T1000 (cell line): ENCODE data around the gene DRICH1.
"Not testable (repeated sequence)": the region's sequence is repeated elsewhere in the genome, so short reads cannot be mapped to it uniquely, and the experiment has no call there.

Experiments used
- DNase-seq: peaks from one replicate; lab custom pipeline; 2025; ENCODE audit warnings: mixed read lengths; lab: John Stamatoyannopoulos, UW

The DRICH1 gene

GRCh38 chr22:23598805-23599518 is 33.2 kb downstream of the DRICH1 start:
- DNase-seq: no peak

GRCh38 chr22:23597576-23598268 is 34.4 kb downstream of the DRICH1 start:
- not testable (repeated sequence) for DNase-seq

DNA sequence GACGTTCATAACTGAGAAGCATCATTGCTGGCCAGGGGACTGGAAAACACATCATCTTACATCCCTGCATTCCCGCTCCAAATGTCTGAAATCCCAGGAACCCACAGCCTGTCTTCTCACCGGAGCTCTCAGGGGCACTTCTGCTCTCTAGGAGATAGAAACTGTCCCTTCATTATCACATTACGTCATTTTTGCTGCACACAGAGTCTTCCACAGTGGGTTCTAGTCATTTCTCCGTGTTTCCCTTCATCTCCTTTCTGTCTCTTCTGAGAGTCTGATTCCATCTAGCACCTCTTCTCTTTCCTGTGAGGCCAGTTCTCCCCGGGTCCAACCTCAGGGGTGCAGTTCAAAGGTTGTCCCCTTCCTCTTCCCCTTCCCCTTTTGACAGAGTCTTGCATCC is 36.2 kb downstream of the DRICH1 start:
- DNase-seq: not testable (repeated sequence)

GRCh38 chr22:23591846-23592245 is 40.3 kb downstream of the DRICH1 start:
- no peak for DNase-seq

- DNase-seq: no peak
Observed at GRCh38 chr22:23591201-23591791, 40.8 kb downstream of the DRICH1 start.

DNA sequence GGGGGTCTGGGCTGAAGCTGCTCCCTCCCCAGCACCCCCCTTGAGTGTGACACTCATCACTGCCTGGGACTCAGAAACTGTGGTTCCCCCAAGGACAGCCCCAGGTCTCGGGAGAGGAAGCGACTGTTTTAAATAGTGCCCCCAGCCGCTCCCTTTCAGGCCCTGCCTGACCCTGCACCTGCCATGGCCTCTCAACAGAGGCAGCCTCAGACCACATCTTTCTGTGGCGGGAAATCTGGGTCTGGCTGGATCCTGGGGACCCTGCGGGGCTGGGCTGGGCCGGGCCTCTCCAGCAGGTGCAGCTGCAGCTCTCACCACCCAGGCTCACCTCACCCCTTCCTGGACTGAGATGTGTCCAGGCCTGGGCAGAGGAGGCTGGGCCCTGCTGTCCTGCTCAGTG is 48.3 kb downstream of the DRICH1 start:
- DNase-seq: no peak

DNA sequence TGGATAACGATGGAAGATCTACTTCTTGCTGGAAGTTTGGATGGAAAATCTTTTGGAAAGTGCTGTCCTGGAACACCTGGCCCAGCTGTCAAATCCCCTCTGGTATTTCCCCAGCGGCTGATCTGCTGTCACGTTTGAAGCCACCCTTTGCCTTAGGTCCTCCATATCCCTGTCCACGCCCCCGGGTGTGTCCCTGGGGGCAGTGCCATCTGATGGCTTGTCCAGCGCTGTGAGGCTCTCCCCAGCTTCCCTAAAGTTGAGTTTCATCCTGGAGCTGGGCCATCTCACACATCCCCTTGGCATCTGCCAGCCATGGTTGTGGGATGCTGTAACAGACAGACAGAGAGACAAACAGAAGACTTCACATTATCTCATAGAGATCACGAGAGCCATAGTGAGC is 49.0 kb downstream of the DRICH1 start:
- no peak for DNase-seq

DNA sequence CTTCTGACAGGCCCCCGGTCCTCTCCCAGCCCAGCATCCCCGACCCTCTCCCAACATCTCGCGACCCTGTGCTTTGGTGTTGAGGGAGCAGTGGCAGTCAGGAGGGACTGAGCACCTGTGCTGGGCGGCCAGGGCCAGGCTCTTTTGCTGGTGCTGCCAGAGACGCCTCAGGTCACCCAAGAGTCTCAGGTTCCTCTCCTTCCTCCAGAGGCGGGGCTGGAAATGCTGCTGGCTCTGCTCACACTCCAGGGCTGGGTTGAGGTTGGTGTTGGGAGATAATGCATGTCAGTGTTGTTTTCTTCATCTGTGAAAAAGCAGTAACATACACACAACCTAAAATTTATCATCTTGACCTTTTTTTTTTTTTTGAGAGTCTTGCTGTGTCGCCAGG is 50.9 kb downstream of the DRICH1 start:
- DNase-seq: no peak

DNA sequence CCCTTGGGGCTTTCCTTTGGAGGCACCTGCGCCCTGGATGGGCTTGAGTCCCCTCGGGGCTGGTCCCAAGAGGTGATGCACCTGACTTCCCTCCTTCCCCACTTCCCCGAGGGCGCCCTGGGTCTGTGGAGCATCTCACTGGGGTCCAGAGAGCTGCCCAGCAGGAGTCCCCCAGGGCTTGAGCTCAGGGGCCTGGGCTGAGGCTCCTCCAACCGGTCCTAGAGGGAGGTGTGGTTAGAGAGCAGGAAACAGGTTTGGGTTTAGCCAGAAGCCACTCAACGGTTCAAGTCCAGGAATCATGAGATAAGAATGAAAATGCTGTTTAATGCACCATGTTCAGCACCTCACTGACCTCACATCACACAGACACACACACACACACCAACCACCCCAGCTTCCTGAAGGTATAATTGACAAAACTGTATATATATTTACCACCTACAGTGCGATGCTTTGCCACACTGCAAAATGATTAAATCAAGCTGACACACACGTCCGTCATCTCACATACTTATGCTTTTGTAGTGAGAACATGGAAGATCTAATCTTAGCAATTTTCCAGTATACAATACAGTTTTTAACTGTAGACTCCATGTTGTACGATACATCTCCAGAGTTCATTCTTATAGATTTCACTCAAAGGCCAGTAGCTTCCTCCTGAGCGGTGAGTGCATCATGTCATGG is 51.4 kb downstream of the DRICH1 start:
- DNase-seq: no peak

DNA sequence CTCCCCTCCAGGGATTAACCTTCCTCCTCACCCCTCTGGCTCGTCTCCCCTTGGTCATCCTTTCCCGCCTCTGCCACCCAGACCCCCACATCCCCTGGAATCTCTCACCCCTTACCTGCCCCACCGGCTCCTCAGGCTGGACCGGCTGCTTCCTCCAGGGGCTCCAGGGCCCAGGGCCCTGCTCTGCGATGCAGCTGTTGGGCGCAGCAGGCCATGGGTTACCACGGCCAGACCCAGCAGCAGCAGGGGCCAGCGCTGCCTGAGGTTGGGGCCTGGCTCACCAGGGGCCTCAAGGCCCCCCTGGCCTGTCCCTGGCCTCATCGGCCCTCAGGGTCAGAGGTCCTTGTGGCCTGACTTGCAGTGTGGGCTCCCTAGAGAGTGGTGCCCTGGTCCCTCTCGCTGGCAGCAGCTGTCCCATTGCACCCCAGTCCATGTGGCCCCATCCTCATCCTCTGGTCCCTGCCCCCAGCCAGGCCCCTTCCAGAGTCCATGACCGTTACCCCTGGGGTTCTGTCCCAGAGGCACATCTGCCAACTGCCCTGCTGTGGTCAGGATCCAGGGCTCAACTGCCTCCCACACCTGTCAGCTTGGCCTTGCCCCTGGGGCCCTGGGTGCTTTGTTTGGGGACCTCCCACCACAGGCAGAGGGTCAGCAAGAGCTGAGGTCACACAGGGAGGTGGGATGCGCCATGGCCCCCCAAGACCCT is 52.1 kb downstream of the DRICH1 start, which contains the start of gene IGLL1:
Gene IGLL1 (minus strand): TSS at position 421 of the 706 bp plus-strand sequence. CDS start 100 bp downstream, at position 321.
- DNase-seq: no peak

DNA sequence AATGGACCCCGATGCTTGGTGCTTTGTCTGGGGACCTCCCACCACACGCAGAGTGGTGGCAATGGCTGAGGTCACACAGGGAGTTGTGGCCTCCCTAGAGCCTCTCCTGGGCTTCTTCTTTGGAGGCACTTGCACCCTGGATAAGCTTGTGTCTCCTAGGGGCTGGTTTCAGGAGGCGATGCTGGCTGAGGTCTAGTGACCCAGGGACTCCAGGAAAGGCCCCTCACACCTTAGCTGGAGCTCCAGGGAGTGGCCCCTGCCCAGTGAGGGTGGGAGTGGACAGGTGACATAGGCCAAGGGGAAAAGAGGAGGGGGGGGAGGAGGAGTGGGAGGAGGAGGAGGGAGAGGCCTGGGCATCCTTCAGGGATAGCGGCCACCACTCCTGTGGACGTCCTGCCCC is 52.8 kb downstream of the DRICH1 start:
- DNase-seq: no peak

GRCh38 chr22:23578306-23578705 is 53.8 kb downstream of the DRICH1 start:
- DNase-seq: no peak

DNA sequence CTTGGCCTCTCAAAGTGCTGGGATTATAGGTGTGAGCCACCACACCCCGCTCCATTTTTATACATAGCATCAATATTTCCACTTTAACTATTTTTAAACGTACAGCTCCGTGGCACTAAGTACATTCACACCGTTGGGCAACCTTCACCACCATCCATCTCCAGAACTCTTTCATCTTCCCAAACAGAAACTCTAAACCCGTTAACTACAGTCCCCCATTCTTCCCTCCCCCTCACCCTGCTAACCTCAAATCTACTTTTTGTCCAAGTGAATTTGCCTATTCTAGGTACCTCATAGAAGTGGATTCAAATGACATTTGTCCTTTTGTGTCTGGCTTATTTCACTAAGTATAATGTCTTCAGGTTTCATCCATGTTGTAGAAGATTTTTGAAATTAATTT is 55.4 kb downstream of the DRICH1 start:
- no peak for DNase-seq

DNA sequence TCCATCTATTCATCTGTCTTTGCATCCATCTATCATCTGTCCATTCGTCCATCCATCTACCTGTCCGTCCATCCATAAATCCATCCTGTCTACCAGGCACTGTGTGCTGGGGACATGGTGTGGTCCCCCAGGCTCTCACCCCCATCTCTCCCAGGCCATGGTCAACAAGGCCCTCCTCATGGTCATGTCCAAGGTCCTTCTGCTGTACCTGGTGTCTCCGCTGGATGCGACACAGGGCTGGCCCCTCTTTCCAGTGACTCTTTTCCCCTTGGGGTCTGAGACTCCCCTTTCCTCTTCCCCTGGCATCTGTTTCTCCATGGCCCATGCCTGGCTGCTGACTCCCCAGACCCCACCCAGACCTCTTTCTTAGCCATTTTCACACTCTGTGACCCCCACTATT is 56.5 kb downstream of the DRICH1 start:
- DNase-seq: no peak

DNA sequence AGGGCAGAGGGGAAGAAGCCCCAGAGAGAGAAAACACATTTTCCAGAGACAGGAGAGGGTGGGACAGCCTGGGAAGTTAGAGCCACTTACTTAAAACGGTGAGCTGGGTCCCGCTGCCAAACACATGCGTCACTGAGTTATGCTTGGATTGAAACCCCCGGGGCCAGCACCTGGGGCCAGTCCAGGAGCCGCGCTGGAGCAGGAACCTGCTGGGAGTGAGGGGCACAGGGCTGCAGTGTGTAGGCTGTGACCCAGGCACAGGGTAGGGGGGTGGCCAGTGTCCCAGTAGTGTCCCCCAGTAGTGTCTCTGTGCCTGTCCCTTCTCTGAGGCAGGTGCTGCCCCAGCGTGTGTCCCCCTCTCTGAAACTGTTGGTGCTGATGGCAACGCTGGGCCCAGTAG is 57.2 kb downstream of the DRICH1 start:
- DNase-seq: no peak

- DNase-seq: no peak
Observed at GRCh38 chr22:23574371-23574811, 57.7 kb downstream of the DRICH1 start.

- DNase-seq: not testable (repeated sequence)
Observed at GRCh38 chr22:23573701-23574235, 58.4 kb downstream of the DRICH1 start.

GRCh38 chr22:23573106-23573505 is 59.0 kb downstream of the DRICH1 start:
- DNase-seq: not testable (repeated sequence)

GRCh38 chr22:23571486-23571885 is 60.6 kb downstream of the DRICH1 start:
- DNase-seq: no peak

DNA sequence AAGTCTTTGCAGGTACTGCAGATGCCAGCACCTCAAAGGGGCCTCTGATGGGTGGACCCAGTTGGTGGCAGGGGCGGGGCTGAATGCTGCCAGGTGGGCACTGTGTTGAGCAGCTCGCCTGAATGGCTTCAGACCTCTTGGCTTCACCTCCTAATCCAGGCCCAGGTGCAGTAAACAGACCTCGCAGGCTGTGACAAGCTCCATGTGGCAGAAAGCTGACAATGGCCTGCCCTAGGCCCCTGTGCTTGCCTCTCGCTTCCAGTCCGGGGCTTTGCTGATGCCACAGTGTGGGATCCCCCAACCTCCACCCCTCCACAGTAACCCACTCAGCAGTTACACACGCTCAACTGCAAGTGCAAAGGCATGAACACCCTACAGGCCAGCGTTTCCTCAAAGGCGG is 61.4 kb downstream of the DRICH1 start:
- DNase-seq: no peak

- no peak for DNase-seq
Observed at GRCh38 chr22:23569716-23570115, 62.4 kb downstream of the DRICH1 start.

DNA sequence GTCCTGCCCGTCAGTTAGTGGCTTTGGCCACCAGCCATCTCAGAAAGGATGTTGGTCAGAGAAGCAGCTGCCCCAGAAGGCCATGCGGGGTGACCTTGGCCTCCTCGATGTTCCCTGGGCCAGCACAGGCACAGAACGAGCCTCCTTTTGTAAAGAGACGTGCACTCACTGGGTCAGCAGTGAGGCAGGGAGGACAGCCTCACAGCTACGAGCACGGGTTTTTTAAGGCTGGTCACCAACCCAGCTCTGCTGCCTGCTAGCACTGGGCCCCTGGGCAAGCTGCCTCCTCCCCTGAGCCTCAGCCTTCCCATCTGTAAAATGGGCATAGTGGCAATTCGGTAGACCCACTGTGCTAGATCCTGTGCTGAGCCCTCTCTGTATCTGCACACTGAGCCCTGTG is 62.8 kb downstream of the DRICH1 start:
- no peak for DNase-seq
